Measurements from ENCODE around the gene GLUL.
A peak's percentile ranks its signal among the peaks of the same experiment; 100 is the strongest.
"Not testable (repeated sequence)": the region's sequence is repeated elsewhere in the genome, so short reads cannot be mapped to it uniquely, and the experiment has no call there.

GLUL gene

DNA sequence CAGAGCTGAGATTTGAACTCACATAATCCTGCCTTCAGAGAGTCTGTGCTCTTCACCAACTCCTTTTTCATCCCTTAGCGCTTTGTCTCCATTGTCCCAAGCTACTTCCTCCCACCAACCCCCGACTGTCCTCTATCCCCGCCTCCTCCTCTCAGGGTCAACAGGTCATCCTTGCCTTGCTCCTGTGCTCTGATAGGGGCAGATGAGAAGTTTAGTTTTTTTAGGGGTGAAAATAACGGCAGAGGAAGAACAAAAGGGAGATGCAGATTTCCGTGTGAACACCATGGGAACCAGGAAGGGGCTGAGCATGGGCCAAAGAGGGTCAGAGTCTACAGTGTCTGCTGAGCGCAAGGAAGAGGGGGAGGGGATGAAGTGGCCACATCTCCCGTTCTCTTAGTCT is 31.9 kb downstream of the GLUL start:
- no peak for DNase-seq

DNA sequence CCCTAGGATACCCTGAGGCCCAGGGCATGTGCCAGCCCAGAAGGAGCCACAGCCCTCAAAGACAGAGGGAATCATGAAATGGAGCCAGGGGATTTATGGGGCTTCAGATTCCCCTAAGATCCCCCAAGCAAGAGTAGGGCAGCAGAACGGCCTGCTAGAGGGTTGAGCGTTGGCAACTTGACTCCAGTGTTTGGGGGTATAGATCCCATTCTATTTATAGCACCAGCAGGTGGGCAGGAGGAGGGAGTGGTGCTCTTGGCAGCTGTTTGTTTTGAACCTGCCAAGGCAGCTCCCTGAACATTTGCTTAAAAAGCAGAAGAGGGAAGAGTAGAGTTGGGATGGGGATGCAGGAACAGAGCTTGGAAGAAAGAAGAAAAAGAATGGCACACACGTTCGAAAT is 33.7 kb downstream of the GLUL start:
- DNase-seq = peak; percentile 45

DNA sequence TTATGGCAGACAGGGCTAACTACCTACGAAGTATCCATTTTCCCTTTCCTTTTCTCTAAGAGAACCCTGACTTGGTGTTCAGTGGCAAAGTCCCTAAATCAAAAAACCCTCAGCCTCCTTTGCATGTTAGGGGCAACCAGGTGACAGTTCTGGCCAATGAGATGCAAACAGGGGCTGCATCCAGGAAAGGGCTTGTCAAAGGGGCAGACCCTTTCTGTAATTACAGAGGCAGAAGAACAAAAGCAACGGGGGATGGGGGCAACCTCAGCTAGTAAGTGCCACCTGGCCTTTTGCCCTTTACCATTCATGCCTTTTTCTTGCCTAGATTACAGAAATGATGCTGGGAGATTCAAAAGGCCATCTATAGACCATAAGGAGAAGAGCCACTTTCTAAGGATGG is 34.4 kb downstream of the GLUL start:
- no peak for DNase-seq

DNA sequence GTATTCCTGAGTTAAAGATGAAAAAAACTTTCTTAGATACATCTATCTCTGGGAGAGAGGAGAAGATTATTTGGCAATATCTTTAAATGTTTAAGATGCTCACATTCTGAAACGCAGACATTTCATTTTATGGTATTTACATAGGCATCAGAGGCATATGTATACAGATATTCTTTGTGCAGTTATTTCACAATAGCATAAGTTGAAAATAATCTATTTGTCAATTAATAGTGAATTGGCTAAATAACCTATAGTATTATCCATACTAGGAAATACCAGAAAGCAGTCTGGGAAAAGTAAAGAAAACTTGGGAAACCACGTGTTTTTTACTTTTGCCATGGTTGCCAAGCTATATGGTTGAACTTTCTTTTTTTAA is 35.9 kb downstream of the GLUL start:
- DNase-seq = no peak

DNA sequence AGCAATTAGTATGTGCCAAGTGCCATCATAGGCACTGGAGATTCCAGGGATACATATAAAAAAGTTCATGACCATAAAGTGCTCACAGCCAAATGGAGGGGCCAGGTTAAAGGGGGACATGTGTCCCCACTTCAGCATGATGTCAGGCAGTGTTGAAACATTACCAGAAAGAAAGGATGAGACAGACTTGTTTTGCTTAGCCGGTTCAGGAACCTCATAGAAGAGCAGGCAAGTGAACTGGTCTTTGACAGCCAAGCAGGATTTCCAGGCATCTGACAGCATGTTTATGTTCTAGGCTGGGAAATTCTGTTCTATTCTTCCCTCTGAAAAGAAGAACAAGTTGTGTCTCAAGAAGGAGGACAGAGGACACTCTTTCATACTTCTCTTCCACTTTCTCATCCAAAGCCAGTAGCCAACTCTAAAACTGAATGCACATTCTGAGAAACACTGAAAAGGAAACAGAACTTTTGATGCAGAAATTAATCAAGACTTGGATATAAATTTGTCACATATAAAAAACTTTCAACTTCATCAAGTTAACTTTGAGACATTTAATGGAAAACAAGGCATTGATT is 39.7 kb downstream of the GLUL start:
- no peak for DNase-seq

DNA sequence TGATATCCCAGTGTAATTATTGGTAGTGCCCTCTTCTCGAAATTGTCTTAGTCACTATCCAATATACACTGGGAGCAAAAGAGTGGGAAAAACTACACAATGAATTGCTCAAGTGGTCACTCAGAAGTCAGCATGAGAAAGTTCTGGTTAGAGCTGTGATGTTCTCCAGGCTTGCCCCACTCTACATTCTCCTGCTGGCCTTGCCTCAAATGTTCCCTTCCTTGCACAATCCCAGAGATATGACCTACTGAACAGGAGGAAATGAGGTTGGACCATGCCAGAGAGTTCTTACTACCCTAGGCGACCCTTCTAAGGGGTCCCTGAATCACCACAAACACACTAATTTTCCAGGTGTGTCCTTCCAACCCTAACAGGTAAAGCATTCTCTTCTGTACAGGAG is 40.8 kb downstream of the GLUL start:
- no peak for DNase-seq

DNA sequence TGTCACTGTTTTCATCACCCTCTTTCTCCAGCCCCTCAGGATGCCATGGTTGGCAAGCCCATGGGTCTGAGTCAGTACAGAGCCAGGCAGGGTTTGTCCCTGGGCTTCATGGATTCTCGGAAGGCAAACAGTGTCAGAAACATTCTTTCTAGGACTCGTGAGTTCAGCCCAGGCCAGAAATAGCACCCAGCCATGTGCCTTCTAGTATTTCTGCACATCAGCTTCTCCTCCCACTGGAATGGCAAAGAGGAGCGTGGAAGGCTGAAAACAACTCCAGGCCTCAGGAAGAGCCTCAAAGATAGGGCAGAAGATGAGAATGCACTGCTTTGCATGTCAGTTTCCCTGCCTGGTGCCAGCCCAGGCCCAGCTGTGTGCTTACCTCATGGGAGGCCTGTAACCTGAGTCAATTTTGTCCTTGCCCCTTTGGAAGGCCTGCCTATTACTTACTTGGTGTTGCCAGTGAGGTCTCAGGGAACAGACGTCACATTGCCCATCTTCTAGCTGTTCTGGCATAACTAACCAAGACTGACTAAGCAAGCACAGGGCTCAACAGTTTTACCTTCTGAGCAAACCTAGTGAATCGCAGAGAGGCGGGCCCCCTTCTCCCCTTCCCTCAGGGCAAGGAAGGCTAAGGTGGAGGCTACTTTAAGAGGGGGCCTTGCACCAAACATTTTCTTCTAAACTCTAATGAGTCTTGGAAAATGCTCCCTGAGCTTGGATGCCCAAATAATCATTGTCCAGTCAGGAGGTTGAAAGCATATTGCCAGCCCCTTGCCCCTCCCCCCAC is 42.4 kb downstream of the GLUL start:
- peak; percentile 32 for DNase-seq

DNA sequence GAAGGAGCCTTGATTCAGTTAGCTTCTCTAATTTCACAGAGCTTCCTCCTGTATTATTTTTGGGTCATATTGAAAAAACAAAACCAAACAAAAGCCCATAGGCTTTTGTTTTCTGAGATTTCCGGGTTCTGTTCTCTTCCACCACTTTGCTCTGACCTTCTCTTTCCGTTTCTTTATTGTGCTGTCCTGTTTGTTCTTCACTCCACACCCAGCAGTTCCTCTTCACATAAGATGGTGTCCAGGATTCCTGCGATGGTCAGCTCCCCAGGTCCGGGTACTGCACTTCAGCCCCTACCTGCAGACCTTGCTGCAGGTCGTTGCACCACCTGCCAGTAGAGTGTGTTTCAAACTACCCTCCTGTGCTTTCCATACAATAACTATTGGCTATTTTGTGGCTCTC is 44.6 kb downstream of the GLUL start:
- no peak for DNase-seq

DNA sequence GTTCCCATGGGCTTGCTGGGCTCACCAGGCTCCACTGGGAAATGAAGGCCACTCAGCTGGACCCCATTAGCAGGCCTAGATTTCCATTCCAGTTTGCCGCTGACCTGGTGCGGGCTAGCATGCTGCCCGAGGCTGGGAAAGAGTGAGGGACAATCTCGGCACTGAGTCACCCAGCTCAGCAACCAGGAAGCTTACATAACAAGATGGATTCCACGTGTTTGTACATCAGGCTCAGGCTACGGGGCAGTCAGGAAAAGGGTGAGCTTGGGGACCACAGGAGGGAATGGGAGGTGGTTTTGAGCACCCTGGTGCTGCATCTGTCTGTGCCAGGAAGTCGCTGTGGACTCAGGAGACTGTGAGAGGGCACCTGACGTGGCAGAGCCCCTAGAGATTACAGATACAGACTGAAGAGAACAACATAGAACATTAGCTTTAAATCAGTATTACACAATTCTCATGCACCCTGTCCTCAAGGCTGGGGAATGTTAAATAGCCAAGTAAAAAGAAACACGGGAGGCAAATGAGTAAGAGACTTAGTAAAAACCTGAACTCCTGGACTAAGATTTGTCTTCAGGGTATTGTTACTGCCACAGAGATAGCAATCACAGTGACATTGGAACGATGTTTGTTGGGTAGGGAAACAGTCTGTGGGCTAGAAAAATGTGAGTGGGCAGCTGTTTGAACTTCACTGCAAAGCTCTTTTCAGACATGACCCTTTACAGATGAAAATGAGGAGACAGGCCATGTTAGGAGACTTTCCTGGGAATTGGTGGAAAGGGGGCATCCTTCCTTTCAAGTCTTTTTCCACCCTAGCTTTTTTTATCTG is 51.1 kb downstream of the GLUL start:
- no peak for DNase-seq

DNA sequence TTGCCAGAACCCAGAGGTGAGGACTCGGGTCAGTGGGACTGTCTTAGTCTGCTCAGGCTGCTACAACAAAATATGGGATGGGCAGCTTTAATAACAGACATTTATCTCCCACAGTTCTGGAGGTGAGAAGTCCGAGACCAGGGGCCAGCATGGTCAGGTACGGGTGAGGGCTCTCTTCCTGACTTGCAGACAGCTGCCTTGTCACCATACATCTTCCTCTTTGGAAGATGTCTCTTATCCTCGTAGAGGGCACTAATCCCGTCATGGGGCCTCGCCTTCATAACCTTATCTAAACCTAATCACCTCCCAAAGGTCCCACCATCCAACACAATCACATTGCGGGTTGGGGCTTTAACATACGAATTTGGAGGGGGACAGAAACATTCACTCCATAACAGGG is 51.9 kb downstream of the GLUL start:
- DNase-seq = no peak

DNA sequence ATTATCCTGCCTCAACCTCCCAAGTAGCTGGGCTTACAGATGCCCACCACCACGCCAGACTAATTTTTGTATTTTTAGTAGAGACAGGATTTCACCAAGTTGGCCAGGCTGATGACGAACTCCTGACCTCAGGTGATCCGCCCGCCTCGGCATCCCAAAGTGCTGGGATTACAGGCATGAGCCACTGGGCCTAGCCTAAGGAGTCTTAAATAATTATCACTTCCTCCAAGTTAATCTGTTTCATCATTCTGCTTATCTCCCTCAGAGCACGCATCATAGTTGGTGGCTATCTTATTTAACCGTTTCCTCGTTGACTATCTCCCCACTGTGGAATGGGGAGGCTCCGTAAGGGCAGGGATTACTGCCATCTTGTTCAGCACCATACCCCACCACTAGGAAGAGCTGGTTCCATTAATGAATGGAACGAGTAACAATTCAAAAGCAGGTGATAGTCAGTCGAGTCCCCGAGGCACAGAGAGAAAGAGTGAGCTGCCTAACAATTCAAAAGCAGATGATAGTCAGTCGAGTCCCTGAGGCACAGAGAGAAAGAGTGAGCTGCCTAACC is 52.7 kb downstream of the GLUL start:
- no peak for DNase-seq

DNA sequence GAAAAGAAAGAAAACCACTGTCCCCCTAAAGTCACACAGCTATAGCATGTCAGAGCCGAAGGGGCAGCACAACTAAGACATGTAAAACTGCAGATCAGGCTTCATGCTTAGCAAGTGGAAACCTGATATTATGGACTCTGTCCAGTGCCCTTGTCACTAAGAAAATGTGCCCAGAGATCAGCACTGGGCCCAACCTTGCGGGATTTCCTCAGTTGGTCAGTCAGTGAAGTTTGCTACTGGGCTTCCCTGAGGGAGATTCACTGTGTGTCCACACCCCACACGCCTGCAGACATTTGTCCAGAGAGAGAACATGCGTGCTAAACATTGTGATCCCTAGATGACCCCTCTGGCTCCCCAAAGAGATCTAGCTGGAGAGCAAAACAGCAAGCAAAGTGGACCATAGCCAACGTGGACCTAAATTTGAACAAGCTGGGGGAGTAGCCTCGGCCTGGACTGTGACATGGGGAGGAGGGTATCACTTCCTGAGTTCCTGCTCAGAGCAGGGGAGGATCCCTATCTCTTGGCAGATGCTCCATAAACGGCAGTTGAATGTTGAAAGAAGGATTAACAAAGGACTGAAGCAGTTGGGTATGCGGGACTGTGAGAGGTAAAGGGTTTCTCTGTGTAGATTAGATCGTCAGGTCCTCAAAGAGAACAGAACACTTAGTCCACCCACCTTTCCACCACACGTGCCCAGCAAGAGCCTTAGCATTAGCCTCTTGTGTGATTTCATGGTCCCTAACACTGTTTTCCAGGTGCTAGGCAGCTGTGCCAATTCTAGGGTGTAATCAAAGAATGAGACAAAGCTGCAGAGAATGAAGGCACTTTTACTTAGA is 53.6 kb downstream of the GLUL start:
- peak; percentile 49 for DNase-seq

DNA sequence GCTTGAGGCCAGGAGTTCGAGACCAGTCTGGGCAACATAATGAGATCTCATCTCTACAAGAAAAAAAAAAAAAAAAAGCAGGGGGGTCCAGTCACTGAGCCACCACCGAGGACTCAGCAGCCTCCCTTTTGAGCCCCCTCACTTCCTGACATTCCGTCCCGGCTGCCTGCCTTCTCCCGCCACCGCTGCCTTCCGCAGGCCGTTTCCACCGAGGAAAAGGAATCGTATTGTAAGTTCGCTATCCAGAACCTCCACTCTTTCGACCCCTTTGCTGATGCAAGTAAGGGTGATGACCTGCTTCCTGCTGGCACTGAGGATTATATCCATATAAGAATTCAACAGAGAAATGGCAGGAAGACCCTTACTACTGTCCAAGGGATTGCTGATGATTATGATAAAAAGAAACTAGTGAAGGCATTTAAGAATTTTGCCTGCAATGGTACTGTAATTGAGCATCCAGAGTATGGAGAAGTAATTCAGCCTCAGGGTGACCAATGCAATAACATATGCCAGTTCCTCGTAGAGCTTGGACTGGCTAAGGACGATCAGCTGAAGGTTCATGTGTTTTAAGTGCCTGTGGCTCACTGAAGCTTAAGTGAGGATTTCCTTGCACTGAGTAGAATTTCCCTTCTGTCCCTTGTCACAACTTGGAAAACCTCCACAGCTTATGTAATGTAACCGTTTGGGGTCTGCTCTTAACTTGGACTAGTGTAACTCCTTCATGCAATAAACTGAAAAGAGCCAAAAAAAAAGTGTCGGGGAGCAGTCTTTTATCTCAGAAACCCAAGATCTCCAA is 55.6 kb downstream of the GLUL start:
- no peak for DNase-seq

DNA sequence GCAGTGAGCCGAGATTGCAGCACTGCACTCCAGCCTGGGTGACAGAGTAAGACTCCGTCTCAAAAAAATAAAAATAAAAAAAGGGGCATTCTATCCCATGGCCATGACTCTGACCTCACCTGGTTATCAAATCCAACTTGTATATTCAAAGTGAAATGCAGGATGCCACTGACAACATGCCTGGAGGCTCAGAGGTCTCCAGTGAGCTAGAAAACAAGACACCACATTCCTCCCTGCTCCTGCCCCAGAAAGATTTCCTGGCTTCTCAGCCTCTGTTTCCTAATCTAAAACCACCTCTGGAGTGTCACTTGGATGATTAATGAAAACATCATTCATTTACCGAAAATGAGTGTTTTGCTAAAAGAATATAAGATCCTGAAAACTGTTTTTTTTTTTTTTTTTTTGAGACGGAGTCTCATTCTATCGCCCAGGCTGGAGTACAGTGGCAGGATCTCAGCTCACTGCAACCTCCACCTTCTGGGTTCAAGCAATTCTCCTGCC is 58.5 kb downstream of the GLUL start:
- not testable (repeated sequence) for DNase-seq

DNA sequence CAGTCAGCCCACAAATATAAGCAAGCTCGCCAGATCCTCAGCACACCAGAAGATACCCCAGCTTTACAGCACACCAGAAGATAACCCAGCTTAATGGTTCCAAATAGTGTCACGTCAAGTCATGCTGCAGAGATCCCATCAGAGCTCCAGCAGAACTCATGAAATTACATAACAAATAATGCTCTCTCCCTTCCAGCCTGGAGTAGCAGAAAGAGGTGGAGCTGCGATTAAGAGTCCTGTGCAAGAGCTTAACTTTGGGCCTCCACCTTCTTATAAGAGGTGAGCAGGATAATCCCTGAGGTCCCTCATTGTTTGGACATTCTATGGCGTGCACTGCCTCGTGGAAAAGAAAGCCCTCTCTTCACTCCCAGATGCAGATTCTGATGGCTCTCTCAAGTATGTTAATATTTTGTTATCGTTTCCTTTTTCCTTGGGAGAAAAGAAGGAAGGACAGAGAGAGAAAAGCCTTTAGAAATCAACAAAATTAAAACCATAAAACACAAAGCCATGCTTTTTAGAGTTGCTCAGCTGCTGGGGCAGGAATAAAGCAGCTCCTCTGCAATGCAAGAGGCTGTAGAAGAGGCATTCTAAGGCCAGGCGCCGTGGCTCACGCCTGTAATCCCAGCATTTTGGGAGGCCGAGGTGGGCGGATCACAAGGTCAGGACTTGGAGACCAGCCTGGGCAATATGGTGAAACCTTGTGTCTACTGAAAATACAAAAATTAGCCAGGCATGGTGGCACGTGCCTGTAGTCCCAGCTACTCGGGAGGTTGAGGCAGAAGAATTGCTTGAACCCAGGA is 59.1 kb downstream of the GLUL start:
- DNase-seq = no peak
